HL-60 (cell line): ENCODE results near the gene TUBGCP3.

Source experiments
- DNase-seq, 2 experiments: peaks; one replicate each; pipeline ENCODE4 v3.0.0-alpha.2; 2010 to 2020; ENCODE audit warnings: low read depth in 1 of 2, low spot score in 1 of 2
- H3K27ac ChIP-seq: fragments of 250-450 bp; sonication (Bioruptor Pico); replicated peaks from 2 replicates; pipeline ENCODE4 v1.5.1; 2020; ENCODE audit warnings: mild to moderate bottlenecking, moderate library complexity
- H3K27me3 ChIP-seq: fragments of 250-450 bp; sonication (Bioruptor Pico); 2 replicates; pipeline ENCODE4 v1.5.1; 2021; ENCODE audit warnings: mild to moderate bottlenecking, moderate library complexity; ENCODE audit not compliant: insufficient read depth, poor library complexity, severe bottlenecking
- H3K4me3 ChIP-seq: replicated peaks from 2 replicates; pipeline ENCODE4 v1.5.1; 2011; ENCODE audit warnings: mild to moderate bottlenecking, control low read depth, low read length; ENCODE audit not compliant: insufficient read depth
- CTCF ChIP-seq: IDR thresholded peaks from one replicate; pipeline ENCODE4 v1.5.1; 2011; ENCODE audit warnings: low read length, control low read depth, inconsistent platforms; ENCODE audit not compliant: insufficient read depth
- GABPA ChIP-seq: IDR thresholded peaks from 2 replicates; pipeline ENCODE4 v1.6.1; 2012; ENCODE audit warnings: low read depth
- POLR2AphosphoS5 ChIP-seq: IDR thresholded peaks from 2 replicates; pipeline ENCODE4 v1.6.1; 2012; ENCODE audit warnings: low read depth
- REST ChIP-seq: IDR thresholded peaks from 2 replicates; pipeline ENCODE4 v1.6.1; 2012; ENCODE audit warnings: low read depth; ENCODE audit not compliant: insufficient replicate concordance
- SPI1 ChIP-seq: IDR thresholded peaks from 2 replicates; pipeline ENCODE4 v1.6.1; 2012; ENCODE audit warnings: low read depth, mild to moderate bottlenecking, borderline replicate concordance

Gene TUBGCP3

GRCh38 chr13:112510002-112510780 lies 77.8 kb downstream of the TUBGCP3 start:
- H3K4me3 ChIP-seq: no peak overlapping the region
- TF ChIP-seq GABPA: no peak
- no peak for TF ChIP-seq SPI1
- TF ChIP-seq REST: no peak
- TF ChIP-seq POLR2AphosphoS5: no peak
- TF ChIP-seq CTCF: no peak
- peak in 1 of 2 experiments; percentile 43 for DNase-seq

GRCh38 chr13:112509190-112509589 lies 78.8 kb downstream of the TUBGCP3 start:
- Histone ChIP-seq H3K27ac (no peak overlapping the region), H3K4me3 (no peak overlapping the region), H3K27me3 (no peaks in the 10 kb centered on the region)
- DNase-seq: no peak
- no peak for TF ChIP-seq CTCF
- TF ChIP-seq REST: no peak
- TF ChIP-seq SPI1: no peak
- no peak for TF ChIP-seq GABPA
- no peak for TF ChIP-seq POLR2AphosphoS5

More at GRCh38 chr13:112510002-112510780, 77.8 kb downstream of the TUBGCP3 start:
- H3K27ac ChIP-seq: no peak overlapping the region
- H3K27me3 ChIP-seq: no peaks in the 10 kb centered on the region

GRCh38 chr13:112506046-112506445 lies 81.9 kb downstream of the TUBGCP3 start:
- Histone ChIP-seq H3K27me3 (no peaks in the 10 kb centered on the region), H3K4me3 (no peak overlapping the region), H3K27ac (no peak overlapping the region)
- no peak for DNase-seq
- TF ChIP-seq POLR2AphosphoS5 (no peak), GABPA (no peak), SPI1 (no peak), REST (no peak), CTCF (no peak)
